HG03521 (cell line): Measurements from ENCODE around the gene FNIP1.
"Not testable (repeated sequence)": the region's sequence is repeated elsewhere in the genome, so short reads cannot be mapped to it uniquely, and the experiment has no call there.

ENCODE experiments used
- ATAC-seq: cut with Tn5 transposase; IDR thresholded peaks from one replicate; pipeline ENCODE4 v1.9.1; 2021; ENCODE audit warnings: mild to moderate bottlenecking, moderate library complexity; ENCODE audit not compliant: unreplicated experiment

The FNIP1 gene

GRCh38 chr5:131787736-131788135, 9.1 kb downstream of the FNIP1 start:
- no peak for ATAC-seq

GRCh38 chr5:131786900-131787692, 9.7 kb downstream of the FNIP1 start:
- no peak for ATAC-seq

- no peak for ATAC-seq
Observed at GRCh38 chr5:131786036-131786435, 10.8 kb downstream of the FNIP1 start.

GRCh38 chr5:131783874-131784273, 12.9 kb downstream of the FNIP1 start:
- ATAC-seq: no peak

GRCh38 chr5:131783357-131783756, 13.5 kb downstream of the FNIP1 start:
- no peak for ATAC-seq

- no peak for ATAC-seq
Observed at GRCh38 chr5:131782717-131783116, 14.1 kb downstream of the FNIP1 start.

GRCh38 chr5:131778141-131778540, 18.7 kb downstream of the FNIP1 start:
- not testable (repeated sequence) for ATAC-seq

GRCh38 chr5:131776450-131776849, 20.4 kb downstream of the FNIP1 start:
- no peak for ATAC-seq

- no peak for ATAC-seq
Observed at GRCh38 chr5:131774652-131775367, 22.0 kb downstream of the FNIP1 start.

GRCh38 chr5:131773805-131774204, 23.0 kb downstream of the FNIP1 start:
- ATAC-seq: no peak

GRCh38 chr5:131771692-131772091, 25.1 kb downstream of the FNIP1 start:
- no peak for ATAC-seq

GRCh38 chr5:131769961-131770360, 26.9 kb downstream of the FNIP1 start:
- ATAC-seq: no peak

- no peak for ATAC-seq
Observed at GRCh38 chr5:131769336-131769735, 27.5 kb downstream of the FNIP1 start.

- no peak for ATAC-seq
Observed at GRCh38 chr5:131767891-131768290, 28.9 kb downstream of the FNIP1 start.

- ATAC-seq: no peak
Observed at GRCh38 chr5:131766689-131767088, 30.1 kb downstream of the FNIP1 start.

- no peak for ATAC-seq
Observed at GRCh38 chr5:131765261-131765660, 31.6 kb downstream of the FNIP1 start.

- no peak for ATAC-seq
Observed at GRCh38 chr5:131763968-131764367, 32.8 kb downstream of the FNIP1 start.

GRCh38 chr5:131760793-131761192, 36.0 kb downstream of the FNIP1 start:
- ATAC-seq: no peak

- no peak for ATAC-seq
Observed at GRCh38 chr5:131759704-131760103, 37.1 kb downstream of the FNIP1 start.

- ATAC-seq: no peak
Observed at GRCh38 chr5:131758520-131758900, 38.3 kb downstream of the FNIP1 start.

- no peak for ATAC-seq
Observed at GRCh38 chr5:131757830-131758519, 38.8 kb downstream of the FNIP1 start.

- no peak for ATAC-seq
Observed at GRCh38 chr5:131756942-131757341, 39.9 kb downstream of the FNIP1 start.
